ENCODE measurements around the gene CORO6.

DNA sequence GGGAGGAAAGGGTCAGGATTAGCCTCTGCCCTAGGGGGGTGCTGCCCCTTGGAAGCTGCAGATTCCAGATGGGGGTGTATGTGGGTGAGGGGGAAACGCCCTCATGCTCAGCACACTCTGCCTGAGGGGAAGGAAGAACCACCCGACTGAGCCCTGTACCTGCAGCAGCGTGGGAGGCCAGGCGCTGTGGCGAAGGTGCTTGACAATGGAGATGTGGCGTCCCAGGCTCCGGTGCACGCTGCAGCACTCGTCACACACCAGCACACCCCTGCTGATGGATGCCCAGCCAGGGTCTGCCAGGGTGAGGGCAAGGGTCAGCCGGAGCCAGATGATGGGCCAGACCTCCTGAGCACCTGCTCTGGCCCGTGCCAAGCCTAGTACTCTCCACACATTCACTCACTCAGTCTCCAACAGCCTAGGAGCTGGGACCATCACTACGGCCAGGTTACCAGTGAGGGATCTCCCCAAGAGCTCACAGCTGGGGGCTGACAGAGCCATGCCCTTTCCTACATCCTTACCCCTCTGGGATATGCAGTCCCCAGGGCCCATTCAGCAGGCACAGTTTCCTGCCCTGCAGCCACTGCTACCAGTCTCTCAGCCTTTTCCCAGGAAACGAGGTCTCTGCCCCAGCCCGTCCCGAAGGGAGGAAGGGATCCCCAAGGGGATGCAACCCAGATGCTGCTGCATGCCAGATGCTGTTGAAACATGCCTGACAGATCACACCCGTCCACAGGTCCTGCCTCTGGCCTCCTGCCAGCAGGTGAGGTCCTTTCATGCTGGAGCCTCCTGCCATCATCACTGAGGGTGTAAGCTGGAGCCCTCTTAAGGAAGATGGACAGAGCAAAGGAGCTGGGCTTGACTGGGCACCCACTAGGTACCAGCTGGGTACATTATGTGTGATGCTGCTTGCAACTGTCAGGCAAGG is 39.1 kb downstream of the CORO6 start:
- TF ChIP-seq, protein P1, sequence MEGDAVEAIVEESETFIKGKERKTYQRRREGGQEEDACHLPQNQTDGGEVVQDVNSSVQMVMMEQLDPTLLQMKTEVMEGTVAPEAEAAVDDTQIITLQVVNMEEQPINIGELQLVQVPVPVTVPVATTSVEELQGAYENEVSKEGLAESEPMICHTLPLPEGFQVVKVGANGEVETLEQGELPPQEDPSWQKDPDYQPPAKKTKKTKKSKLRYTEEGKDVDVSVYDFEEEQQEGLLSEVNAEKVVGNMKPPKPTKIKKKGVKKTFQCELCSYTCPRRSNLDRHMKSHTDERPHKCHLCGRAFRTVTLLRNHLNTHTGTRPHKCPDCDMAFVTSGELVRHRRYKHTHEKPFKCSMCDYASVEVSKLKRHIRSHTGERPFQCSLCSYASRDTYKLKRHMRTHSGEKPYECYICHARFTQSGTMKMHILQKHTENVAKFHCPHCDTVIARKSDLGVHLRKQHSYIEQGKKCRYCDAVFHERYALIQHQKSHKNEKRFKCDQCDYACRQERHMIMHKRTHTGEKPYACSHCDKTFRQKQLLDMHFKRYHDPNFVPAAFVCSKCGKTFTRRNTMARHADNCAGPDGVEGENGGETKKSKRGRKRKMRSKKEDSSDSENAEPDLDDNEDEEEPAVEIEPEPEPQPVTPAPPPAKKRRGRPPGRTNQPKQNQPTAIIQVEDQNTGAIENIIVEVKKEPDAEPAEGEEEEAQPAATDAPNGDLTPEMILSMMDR (IDR thresholded peaks at IDR 0.05) = no peak
- no peak for TF ChIP-seq POLR2A (IDR thresholded peaks at IDR 0.05)
